ENCODE measurements around the gene ALX4. TPM values are rescaled to one million over a fixed set of nuclear protein-coding genes. Genes with fewer than 3 reads are reported as not detected.

ALX4 gene
- total and polyA plus RNA-seq, 2 donors (not counting 1 experiment from before 2014, with no cell fraction given) = not detected

- peak in 1 of 2 donors; percentile 44 for DNase-seq (ENCODE audit: low read depth in 2 of 2)
- Histone ChIP-seq H3K9ac (ENCODE audit: insufficient read depth, low read length) (no peak overlapping the region), H3K36me3 (ENCODE audit: control insufficient read depth, insufficient read depth, low read length) (no peaks in the 10 kb centered on the region), H3K4me3 (replicated peaks in 1 of 4; ENCODE audit: control extremely low read depth in 1 of 4, insufficient read depth in 1 of 4, low read depth in 3 of 4, low read length in 4 of 4) (no peak overlapping the region), H3K4me2 (ENCODE audit: extremely low read depth, insufficient read depth, low read length) (no peak overlapping the region), H3K4me1 (ENCODE audit: control insufficient read depth, extremely low read depth, insufficient read depth, low read length) (peaks cover 3% of the 10 kb centered on the region), H2AFZ (ENCODE audit: low read length) (no peak overlapping the region), H3K79me2 (ENCODE audit: control insufficient read depth, insufficient read depth, low read length) (no peaks in the 10 kb centered on the region), H4K20me1 (ENCODE audit: control insufficient read depth, extremely low read depth, insufficient read depth, low read length) (no peaks in the 10 kb centered on the region), H3K27ac (ENCODE audit: insufficient read depth, low read length) (no peak overlapping the region), H3K27me3 (ENCODE audit: control insufficient read depth, insufficient read depth, low read length) (no peaks in the 10 kb centered on the region), H3K9me3 (ENCODE audit: control insufficient read depth, insufficient read depth, low read depth, low read length) (no peaks in the 10 kb centered on the region)
- TF ChIP-seq EZH2 (IDR thresholded peaks at IDR 0.05; ENCODE audit: low read length, missing control alignments) (no peak), CTCF (conservative IDR thresholded peaks at IDR 0.05 in 1 of 2, IDR thresholded peaks at IDR 0.05 in 1 of 2; ENCODE audit: low read depth in 1 of 2, low read length in 2 of 2) (no peak)
Measured at GRCh38 chr11:44229098-44229497, 80.8 kb downstream of the ALX4 start.

- no peaks in the 10 kb centered on the region for H3K36me3 ChIP-seq (ENCODE audit: control insufficient read depth, insufficient read depth, low read length)
- DNase-seq (ENCODE audit: low read depth in 2 of 2) = no peak
- H3K4me2 ChIP-seq (ENCODE audit: extremely low read depth, insufficient read depth, low read length) = no peak overlapping the region
- no peaks in the 10 kb centered on the region for H3K27me3 ChIP-seq (ENCODE audit: control insufficient read depth, insufficient read depth, low read length)
- no peaks in the 10 kb centered on the region for H4K20me1 ChIP-seq (ENCODE audit: control insufficient read depth, extremely low read depth, insufficient read depth, low read length)
- TF ChIP-seq CTCF (conservative IDR thresholded peaks at IDR 0.05 in 1 of 2, IDR thresholded peaks at IDR 0.05 in 1 of 2; ENCODE audit: low read depth in 1 of 2, low read length in 2 of 2) (no peak), EZH2 (IDR thresholded peaks at IDR 0.05; ENCODE audit: low read length, missing control alignments) (no peak)
- H3K79me2 ChIP-seq (ENCODE audit: control insufficient read depth, insufficient read depth, low read length) = no peaks in the 10 kb centered on the region
- H3K9ac ChIP-seq (ENCODE audit: insufficient read depth, low read length) = no peak overlapping the region
- peaks cover 3% of the 10 kb centered on the region for H3K4me1 ChIP-seq (ENCODE audit: control insufficient read depth, extremely low read depth, insufficient read depth, low read length)
- H3K9me3 ChIP-seq (ENCODE audit: control insufficient read depth, insufficient read depth, low read depth, low read length) = no peaks in the 10 kb centered on the region
- H3K4me3 ChIP-seq (replicated peaks in 1 of 4; ENCODE audit: control extremely low read depth in 1 of 4, insufficient read depth in 1 of 4, low read depth in 3 of 4, low read length in 4 of 4) = no peak overlapping the region
- no peak overlapping the region for H3K27ac ChIP-seq (ENCODE audit: insufficient read depth, low read length)
- no peak overlapping the region for H2AFZ ChIP-seq (ENCODE audit: low read length)
Measured at GRCh38 chr11:44228379-44228778, 81.6 kb downstream of the ALX4 start.

- no peaks in the 10 kb centered on the region for H4K20me1 ChIP-seq (ENCODE audit: control insufficient read depth, extremely low read depth, insufficient read depth, low read length)
Measured at GRCh38 chr11:44226945-44227344, 83.0 kb downstream of the ALX4 start.

More at GRCh38 chr11:44226945-44227344, 83.0 kb downstream of the ALX4 start:
- Histone ChIP-seq H3K4me2 (ENCODE audit: extremely low read depth, insufficient read depth, low read length) (no peak overlapping the region), H2AFZ (ENCODE audit: low read length) (no peak overlapping the region), H3K9ac (ENCODE audit: insufficient read depth, low read length) (no peak overlapping the region), H3K4me1 (ENCODE audit: control insufficient read depth, extremely low read depth, insufficient read depth, low read length) (peaks cover 3% of the 10 kb centered on the region), H3K27me3 (ENCODE audit: control insufficient read depth, insufficient read depth, low read length) (no peaks in the 10 kb centered on the region), H3K79me2 (ENCODE audit: control insufficient read depth, insufficient read depth, low read length) (no peaks in the 10 kb centered on the region), H3K9me3 (ENCODE audit: control insufficient read depth, insufficient read depth, low read depth, low read length) (no peaks in the 10 kb centered on the region), H3K36me3 (ENCODE audit: control insufficient read depth, insufficient read depth, low read length) (no peaks in the 10 kb centered on the region), H3K27ac (ENCODE audit: insufficient read depth, low read length) (no peak overlapping the region), H3K4me3 (replicated peaks in 1 of 4; ENCODE audit: control extremely low read depth in 1 of 4, insufficient read depth in 1 of 4, low read depth in 3 of 4, low read length in 4 of 4) (no peak overlapping the region)
- no peak for DNase-seq (ENCODE audit: low read depth in 2 of 2)
- TF ChIP-seq CTCF (conservative IDR thresholded peaks at IDR 0.05 in 1 of 2, IDR thresholded peaks at IDR 0.05 in 1 of 2; ENCODE audit: low read depth in 1 of 2, low read length in 2 of 2) (no peak), EZH2 (IDR thresholded peaks at IDR 0.05; ENCODE audit: low read length, missing control alignments) (no peak)
